Measurements from ENCODE around the gene NOA1. TPM values are rescaled to one million over a fixed set of nuclear protein-coding genes. Genes with fewer than 3 reads are reported as not detected.

NOA1 gene
- total RNA-seq, 1 donor from 2014 or later, result 13.0 TPM

DNA sequence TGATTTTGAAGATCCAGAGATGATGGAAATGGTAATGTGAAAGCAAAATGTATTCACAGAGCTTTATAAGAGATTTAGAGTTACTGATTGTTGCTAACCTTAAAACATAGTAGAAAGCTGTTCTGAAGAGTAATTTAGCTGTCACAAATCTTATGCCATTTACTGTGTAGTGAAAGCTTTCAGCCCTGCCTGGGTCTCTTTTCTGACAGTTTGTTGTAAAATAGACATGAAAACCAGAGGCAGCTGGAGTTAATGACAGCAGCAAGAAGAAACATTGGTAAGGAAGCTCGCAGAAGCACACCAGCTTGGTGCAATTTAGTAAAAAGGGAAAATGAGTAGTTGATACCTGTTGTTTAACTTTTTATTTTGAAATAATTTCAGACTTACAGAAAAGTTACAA, 22.3 kb upstream of the NOA1 start:
- Histone ChIP-seq H3K27me3 (ENCODE audit: low read depth) (no peaks in the 10 kb centered on the region), H3K36me3 (peaks cover 75% of the 10 kb centered on the region), H3K4me3 (no peak overlapping the region), H3K27ac (replicated peaks) (no peak overlapping the region), H3K4me1 (peaks cover 21% of the 10 kb centered on the region), H3K9me3 (replicated peaks) (no peaks in the 10 kb centered on the region)
- DNase-seq, result no peak
- intact Hi-C loops (cut with micrococcal nuclease), result no loop called here
- TF ChIP-seq, protein P1, sequence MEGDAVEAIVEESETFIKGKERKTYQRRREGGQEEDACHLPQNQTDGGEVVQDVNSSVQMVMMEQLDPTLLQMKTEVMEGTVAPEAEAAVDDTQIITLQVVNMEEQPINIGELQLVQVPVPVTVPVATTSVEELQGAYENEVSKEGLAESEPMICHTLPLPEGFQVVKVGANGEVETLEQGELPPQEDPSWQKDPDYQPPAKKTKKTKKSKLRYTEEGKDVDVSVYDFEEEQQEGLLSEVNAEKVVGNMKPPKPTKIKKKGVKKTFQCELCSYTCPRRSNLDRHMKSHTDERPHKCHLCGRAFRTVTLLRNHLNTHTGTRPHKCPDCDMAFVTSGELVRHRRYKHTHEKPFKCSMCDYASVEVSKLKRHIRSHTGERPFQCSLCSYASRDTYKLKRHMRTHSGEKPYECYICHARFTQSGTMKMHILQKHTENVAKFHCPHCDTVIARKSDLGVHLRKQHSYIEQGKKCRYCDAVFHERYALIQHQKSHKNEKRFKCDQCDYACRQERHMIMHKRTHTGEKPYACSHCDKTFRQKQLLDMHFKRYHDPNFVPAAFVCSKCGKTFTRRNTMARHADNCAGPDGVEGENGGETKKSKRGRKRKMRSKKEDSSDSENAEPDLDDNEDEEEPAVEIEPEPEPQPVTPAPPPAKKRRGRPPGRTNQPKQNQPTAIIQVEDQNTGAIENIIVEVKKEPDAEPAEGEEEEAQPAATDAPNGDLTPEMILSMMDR (IDR thresholded peaks at IDR 0.05; ENCODE audit: borderline replicate concordance), result no peak

DNA sequence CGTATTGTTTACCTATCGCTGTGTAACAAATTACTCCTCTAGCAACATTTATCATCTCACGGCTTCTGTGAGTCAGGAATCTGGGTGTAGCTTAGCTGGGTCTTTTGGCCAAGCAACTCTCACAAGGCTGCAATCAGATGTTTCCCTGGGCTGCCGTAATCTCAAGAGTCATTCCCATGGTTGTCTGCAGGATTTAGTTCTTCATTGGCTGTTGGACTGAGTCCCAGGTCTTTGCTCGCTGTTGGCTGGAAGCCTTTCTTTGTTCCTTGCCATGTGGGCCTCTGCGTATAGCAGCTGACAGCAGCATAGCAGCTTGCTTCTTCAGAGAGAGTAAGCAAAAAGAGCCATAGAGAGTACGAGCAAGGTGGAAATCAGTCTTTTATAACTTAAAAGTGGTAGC, 18.1 kb upstream of the NOA1 start:
- H3K36me3 ChIP-seq, result peaks cover 75% of the 10 kb centered on the region
- intact Hi-C loops (cut with micrococcal nuclease), result no loop called here
- DNase-seq, result peak; percentile 69

DNA sequence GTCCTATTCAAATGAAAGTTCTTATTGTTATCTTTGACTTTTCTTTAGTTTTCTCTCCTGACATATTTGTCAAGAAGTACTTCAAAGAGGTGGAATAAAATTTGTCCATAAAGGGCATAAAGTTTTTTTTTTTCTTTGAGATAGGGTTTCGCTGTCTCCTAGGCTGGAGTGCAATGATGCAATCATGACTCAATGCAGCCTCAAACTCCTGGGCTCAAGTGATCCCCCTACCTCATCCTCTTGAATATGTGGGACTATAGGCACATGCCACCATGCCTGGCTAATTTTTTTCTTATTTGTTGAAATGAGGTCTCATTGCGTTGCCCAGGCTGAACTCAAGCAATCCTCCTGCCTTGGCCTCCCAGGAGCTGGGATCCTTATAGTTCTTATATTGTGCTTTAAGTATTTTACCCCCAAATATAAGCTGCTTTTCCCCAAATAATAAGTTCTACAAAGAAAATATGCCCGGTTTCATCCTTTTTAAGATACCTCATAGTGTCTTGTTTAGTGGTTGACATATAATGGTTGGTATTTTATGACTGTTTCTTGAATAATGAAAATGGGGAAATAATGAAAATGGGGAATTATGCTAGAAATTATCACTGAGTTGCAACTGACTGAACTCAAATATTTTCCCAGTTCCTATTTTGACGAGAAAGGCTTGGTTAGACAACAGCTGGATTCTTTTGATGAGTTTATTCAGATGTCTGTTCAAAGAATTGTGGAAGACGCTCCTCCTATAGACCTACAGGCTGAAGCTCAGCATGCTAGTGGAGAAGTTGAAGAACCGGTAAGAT, 12.9 kb upstream of the NOA1 start:
- DNase-seq, result no peak
- no peak overlapping the region for H3K27ac ChIP-seq (replicated peaks)
- TF ChIP-seq, protein P1 (IDR thresholded peaks at IDR 0.05; ENCODE audit: borderline replicate concordance), result no peak
- intact Hi-C loops (cut with micrococcal nuclease), result no loop called here
- peaks cover 88% of the 10 kb centered on the region for H3K36me3 ChIP-seq
- H3K4me1 ChIP-seq, result peaks cover 20% of the 10 kb centered on the region
- no peak overlapping the region for H3K4me3 ChIP-seq
- no peaks in the 10 kb centered on the region for H3K9me3 ChIP-seq (replicated peaks)
- no peaks in the 10 kb centered on the region for H3K27me3 ChIP-seq (ENCODE audit: low read depth)

More for the DNA sequence above, 18.1 kb upstream of the NOA1 start:
- H3K4me3 ChIP-seq, result peak overlapping the region; percentile 8
- TF ChIP-seq, protein P1 (IDR thresholded peaks at IDR 0.05; ENCODE audit: borderline replicate concordance), result no peak
- no peaks in the 10 kb centered on the region for H3K9me3 ChIP-seq (replicated peaks)
- H3K4me1 ChIP-seq, result peaks cover 32% of the 10 kb centered on the region
- H3K27ac ChIP-seq (replicated peaks), result peak overlapping the region; percentile 74
- H3K27me3 ChIP-seq (ENCODE audit: low read depth), result no peaks in the 10 kb centered on the region

DNA sequence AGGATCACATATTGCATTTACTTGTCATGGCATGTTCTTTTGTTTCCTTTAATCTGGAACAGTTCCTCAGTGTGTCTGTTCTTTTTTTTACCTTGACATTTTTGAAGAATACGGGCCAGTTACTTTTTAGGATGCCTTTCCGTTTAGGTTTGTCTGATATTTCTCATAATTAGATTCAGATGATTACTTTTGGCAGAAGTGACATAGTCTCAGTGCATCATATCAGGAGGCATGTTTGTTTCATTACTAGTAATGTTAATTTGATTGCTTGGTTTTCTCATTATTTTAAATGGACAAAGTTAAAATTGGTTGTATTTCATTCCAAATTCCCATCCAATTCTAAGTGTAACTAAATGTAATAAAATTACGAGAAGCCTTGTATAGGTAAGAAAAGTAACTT, 9.5 kb upstream of the NOA1 start:
- Histone ChIP-seq H3K36me3 (peaks cover 66% of the 10 kb centered on the region), H3K27ac (replicated peaks) (no peak overlapping the region), H3K27me3 (ENCODE audit: low read depth) (no peaks in the 10 kb centered on the region), H3K9me3 (replicated peaks) (no peaks in the 10 kb centered on the region), H3K4me3 (no peak overlapping the region), H3K4me1 (peaks cover 43% of the 10 kb centered on the region)
- intact Hi-C loops (cut with micrococcal nuclease), result no loop called here
- DNase-seq, result no peak
- TF ChIP-seq, protein P1 (IDR thresholded peaks at IDR 0.05; ENCODE audit: borderline replicate concordance), result no peak

DNA sequence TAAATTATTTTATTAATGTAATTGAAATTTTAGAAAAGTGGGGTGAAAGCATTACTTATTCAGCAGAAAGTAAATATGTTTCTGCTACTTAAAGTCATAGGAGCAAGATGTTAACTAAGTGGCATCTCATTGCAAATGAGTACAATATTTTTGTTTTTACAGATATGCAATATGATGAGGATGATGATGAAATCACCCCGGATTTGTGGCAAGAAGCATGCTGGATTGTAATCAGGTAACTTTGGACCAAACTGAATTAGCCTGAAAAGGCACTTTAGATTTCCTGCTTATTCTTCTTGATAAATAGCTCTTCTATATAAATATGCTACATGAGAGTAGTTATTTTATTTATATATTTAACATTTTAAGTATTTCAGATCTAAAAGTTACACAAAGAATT, 8.8 kb upstream of the NOA1 start:
- H3K4me1 ChIP-seq, result peaks cover 43% of the 10 kb centered on the region
- TF ChIP-seq, protein P1 (IDR thresholded peaks at IDR 0.05; ENCODE audit: borderline replicate concordance), result no peak
- H3K27me3 ChIP-seq (ENCODE audit: low read depth), result no peaks in the 10 kb centered on the region
- no peaks in the 10 kb centered on the region for H3K9me3 ChIP-seq (replicated peaks)
- H3K36me3 ChIP-seq, result peaks cover 59% of the 10 kb centered on the region
- no peak overlapping the region for H3K27ac ChIP-seq (replicated peaks)
- no peak for DNase-seq
- H3K4me3 ChIP-seq, result no peak overlapping the region
- intact Hi-C loops (cut with micrococcal nuclease), result no loop called here

All from left ventricle myocardium inferior (tissue), 1 donor.